NCI-H1105 treated with DMSO at 0.1 percent for 48 hours (cell line): Measurements from ENCODE around the gene SLC2A8.

Source experiments
- DNase-seq: peaks from one replicate; lab custom pipeline; 2025; lab: John Stamatoyannopoulos, UW

Gene SLC2A8

DNA sequence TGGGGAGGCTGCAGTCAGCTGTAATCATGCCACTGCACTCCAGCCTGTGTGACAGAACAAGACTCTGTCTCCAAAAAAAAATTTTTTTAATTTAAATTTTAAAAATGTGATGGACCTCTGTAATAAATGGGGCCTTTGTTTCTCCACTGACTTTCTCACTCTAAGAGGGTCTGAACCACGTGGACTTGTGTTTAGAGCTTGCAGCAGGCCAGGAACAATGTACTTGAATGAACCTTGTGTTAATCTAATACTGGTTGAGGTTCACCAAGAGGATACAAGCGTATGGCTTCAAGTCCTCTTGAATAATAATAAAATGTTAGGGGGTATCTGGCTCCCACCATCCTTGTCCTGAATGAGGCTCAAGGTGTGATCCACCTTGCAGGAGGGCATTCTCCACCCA lies 14.4 kb upstream of the SLC2A8 start:
- DNase-seq = no peak

DNA sequence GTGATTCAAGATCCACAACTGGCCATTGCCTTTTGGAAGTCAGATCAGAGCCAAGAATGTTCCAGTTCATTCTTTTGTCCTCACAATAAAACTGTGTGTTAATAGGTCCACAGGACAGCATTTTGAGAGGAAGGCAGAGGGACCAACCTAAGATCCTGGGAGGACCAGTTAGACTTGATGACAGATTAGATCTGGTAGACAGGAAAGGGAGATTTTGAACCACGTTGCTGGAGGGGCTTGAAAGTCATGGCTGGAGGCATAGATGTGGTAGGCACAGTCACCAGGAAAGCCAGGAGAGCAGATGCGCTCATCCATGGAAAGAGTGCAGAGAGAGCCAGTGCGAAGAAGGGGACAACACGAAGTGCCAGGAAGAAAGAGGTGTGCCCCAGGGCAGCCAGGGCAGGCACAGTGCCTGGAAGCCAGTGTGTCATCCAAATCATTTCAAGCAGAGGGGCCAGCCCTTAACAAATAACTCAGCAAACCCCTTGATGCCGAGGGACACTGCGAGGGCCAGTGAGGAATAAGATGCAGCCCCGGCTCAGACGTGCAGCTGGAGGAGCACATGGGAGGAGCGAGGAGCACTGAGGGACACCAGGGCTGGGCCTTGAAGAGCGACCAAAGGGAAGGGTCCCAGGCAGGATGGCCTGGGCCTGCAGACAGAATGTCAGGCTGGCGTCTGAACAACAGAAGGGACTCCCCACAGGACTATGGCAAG lies 12.8 kb upstream of the SLC2A8 start:
- DNase-seq = no peak

DNA sequence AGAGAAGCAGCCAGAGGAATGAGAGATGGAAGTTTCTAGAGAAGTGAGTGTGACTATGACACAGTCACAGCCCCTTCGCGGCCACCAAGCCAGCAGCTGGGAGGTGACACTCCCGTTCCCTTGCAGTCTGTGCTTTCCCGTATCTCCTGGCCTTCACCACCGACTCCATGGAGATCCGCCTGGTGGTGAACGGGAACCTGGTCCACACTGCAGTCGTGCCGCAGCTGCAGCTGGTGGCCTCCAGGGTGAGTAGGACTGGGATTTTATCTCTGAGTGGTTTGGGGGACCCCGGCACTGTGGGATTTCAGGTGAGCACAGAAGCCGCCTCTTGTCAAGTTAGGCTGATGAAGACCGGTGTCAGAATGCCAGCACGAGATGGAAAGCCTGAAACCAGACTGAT lies 12.1 kb upstream of the SLC2A8 start:
- no peak for DNase-seq

DNA sequence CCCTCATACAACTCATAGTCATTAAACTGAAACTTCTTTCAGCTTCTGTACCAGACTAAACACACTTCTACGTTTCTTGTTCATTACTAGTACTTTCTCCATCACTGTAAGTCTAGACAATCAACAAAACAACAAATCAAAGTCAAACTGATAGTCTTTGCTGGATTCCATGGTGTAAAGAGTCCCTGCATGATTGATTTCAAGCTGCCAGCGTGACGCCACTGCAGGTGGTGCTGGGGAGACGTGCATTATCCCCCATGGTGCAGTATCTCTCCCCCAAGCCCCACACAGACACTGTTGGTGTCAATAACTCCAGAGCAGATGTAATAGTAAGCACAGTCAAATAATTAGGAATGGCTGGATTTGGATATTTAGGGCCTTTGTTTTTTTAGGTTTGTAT lies 10.7 kb upstream of the SLC2A8 start:
- no peak for DNase-seq

DNA sequence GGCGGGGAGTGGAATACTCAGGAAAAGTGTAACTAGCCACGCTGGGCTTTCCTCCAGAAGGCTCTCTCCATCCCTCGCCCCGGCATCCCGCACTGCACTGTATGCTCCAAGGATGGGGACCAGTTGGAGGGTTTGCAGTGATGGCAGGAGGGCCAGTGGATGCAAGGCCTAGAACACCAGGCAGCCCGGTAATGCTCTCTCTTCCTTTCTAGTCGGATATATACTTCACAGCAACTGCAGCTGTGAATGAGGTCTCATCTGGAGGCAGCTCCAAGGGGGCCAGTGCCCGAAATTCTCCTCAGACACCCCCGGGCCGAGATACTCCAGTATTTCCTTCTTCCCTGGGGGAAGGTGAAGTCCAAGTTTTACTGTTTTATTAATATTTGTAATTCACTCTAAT lies 10.0 kb upstream of the SLC2A8 start:
- no peak for DNase-seq

DNA sequence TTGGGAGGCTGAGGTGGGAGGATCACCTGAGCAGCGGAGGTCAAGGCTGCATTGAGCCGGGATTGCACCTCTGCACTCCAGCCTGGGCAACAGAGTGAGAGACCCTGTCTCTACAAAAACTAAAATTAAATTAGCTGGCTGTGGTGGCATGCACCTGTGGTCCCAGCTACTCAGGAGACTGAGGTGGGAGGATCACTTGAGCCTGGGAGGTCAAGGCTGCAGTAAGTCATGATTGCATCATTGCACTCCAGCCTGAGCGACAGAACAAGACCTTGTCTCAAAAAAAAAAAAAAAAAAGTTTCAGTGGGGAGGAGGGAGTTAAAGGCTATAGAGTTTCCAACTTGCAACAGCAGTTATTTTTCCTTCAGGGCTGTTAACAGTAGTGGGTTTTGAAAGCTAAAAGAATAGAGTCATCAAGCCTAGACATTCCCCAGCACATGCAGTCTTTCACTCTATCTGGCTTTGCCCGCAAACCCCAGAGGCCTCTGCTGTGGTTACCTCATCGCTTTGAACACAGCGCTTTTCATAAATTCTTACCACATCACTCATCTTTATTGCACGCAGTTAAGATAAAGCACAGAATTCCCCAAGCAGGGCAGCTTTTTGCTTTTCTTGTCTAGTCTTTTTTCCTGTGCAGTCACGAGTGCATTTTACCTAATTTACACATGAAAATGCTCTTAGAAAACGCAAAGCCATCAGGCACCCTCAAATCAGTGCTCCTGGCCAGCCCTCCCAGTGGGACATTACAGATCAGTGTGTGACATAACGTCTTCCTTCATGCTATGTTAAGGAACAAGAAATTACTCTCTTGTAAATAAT lies 8.7 kb upstream of the SLC2A8 start:
- DNase-seq = no peak

DNA sequence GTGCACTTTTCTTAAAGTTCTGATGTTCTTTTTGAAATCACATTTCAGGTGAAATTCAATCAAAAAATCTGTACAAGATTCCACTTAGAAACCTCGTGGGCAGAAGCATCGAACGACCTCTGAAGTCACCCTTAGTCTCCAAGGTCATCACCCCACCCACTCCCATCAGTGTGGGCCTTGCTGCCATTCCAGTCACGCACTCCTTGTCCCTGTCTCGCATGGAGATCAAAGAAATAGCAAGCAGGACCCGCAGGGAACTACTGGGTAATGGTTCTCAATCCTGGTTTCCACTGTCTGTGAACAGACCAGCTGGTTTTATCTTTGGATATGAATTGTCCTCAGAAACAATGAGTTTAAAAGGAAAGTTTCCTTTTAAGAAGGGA lies 8.1 kb upstream of the SLC2A8 start:
- DNase-seq = no peak

DNA sequence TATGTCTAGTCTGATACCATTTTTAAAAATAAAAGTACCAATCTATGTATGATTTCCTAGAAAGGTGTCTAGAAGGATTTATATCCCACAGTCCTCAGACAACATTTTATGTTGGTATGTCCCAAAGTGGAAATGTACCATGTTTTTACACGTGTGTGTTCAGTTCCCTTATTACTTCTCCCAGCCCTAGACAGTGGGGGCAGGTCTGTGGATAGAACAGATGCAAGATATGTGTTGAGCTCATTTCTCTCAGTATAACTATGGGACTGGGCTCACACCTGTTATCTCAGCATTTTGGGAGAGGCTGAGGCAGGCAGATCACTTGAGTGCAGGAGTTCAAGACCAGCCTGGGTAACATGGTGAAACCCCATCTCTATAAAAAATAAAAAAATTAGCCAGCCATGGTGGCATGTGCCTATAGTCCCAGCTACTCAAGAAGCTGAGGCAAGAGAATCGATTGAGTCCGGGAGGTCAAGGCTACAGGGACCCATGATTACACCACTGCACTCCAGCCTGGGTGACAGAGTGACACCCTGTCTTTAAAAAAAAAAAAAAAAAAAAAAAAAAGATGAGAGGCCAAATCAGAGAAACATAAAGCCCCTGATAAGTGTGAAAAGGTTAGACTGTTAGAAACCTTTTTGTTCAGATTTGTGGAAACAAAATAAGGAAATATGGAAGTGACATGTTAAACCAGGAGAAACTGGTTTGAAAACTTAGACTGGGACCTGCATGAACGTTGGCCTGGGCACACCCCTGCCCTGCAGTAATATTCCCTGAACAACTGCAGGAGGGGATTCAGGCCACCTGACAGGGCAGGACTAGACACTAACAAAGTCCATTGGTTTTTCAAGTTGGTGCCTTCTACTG lies 7.4 kb upstream of the SLC2A8 start:
- no peak for DNase-seq

DNA sequence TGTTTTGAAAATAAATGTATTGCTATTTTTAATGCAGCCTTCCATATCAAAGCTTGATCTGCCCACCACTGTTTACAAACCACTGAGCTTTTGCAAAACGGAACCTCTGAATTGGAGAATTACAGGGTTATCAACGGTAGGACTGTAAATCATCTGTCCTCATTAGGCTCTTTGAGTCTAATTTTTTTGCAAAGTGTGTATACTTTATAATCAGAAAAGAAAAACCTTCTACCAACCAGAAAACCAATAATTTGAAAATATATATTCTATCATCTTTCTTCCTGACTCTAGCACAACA lies 6.8 kb upstream of the SLC2A8 start:
- DNase-seq = no peak

DNA sequence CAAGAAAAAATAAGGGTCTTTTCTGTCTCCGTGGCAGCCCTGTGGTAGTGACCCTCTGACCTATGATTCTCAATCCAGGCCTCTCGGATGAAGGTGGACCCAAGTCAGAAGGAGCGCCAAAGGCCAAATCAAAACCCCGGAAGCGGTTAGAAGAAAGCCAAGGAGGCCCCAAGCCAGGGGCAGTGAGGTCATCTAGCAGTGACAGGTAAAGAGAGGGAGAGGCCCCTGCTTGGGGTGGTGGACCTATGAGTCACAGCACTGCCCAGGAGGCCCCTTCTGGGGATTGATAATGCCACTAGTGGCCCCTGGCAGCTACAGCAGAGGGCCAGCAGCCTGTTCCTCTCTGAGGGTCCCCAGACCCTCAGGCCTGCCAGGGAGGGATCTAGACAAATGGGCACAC lies 6.4 kb upstream of the SLC2A8 start:
- no peak for DNase-seq

DNA sequence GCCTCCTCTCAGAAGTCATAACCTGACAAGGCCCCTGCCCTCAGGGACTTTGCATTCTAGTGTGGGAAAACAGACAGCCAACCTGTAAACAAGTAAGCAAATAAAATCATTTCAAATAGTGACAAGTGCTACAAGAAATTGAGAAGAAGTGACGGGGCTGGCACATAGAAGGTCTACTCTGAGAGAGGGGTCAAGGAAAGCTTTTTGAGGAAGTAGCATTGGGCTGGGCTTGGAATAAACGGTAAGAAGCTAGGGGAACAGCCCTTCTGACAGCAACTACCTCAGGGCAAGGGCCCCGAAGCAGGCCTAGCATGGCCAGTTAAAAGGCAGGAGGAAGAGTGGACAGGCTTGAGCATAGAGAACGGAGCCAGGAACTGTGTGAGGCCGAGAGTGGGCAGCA lies 4.8 kb upstream of the SLC2A8 start:
- DNase-seq = no peak

DNA sequence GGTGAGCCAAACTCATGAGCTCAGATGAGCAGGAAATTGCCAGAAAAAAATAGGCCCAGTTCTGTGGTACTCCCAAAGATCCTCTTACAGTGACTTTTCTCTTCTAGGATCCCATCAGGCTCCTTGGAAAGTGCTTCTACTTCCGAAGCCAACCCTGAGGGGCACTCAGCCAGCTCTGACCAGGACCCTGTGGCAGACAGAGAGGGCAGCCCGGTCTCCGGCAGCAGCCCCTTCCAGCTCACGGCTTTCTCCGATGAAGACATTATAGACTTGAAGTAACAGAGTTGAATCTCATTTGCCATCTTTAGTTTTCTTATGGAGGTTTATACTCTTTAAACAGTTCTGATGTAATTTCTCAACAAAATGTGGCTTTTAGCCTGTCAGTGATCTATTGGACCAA lies 4.0 kb upstream of the SLC2A8 start:
- DNase-seq = no peak

DNA sequence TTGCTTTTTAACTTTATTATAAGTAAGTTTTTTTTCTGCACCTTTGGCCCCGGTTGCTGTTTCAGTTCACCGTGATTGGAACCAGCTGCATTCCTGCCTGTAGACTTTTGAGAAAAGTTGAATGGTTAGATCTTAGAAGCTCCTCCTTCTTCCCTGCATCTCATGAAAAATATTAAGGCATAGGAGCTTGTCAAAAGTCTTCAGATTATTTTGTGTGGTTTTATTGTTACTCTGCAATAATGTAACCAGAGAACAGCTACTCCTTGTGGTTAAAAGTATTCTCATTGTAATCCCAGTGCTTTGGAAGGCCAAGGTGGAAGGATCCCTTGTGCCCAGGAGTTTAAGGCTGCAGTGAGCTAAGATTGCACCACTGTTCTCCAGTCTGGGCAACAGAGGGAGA lies 3.3 kb upstream of the SLC2A8 start:
- DNase-seq = no peak

DNA sequence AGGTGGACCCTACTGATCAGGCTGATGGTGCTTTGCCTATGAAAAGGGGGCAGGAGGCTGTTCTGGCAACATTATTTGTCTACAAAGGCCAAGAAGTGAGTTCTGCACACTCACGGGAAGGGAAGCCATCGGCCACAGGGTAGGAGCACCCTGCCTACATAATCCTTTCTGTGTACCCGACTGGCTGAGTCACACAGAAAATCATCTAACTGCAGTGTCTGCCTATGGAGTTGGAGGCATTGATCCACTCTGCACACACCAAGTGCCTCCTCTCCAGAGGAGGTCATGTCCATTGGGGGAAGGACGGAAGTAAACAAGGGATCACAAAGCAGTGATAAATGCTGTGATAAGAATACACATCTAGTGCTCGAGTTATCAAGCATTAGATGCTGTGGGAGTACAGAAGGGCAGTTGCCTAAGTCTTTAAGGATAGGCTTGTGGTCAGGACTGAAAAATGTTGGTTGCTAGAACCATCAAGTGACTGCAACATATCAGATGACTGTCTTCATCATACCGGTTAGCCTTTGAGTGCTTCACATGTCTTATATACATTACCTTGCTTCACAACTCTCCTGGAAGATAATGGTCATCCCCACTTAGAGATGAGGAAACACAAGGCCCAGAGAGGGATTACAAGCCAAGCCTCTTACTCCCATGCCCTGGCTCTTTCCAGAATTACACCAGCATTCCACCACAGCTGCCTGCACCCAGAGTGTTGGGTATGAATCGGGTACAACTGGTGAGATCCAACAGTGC lies 1.3 kb upstream of the SLC2A8 start:
- no peak for DNase-seq

DNA sequence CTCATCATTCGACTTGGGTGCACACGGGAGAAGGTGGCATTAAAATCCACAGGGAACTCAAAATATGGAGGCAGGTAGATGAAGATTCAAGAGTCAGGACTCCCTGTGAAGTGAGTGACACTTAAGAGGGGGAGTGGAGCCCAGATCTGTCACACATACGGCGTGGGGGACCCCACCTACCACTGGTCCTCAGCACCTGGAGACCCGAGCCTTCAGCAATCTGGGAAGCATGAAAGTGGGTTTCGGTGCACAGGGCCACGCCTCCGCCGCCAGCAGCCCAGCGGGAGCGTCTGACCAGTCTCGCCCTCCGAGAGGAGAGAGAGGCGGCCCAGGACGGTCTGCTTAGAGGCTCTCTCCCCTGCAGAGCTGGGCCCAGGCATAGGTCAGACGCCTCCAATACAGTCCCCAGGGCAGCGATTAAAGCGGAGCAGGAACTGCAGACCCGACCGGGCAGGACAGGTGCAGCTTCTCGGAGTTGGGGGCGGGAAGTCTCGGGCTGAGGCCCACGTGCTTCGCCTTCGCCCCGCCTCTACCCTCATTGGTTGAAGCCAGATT lies 639 bp upstream of the SLC2A8 start:
- no peak for DNase-seq

DNA sequence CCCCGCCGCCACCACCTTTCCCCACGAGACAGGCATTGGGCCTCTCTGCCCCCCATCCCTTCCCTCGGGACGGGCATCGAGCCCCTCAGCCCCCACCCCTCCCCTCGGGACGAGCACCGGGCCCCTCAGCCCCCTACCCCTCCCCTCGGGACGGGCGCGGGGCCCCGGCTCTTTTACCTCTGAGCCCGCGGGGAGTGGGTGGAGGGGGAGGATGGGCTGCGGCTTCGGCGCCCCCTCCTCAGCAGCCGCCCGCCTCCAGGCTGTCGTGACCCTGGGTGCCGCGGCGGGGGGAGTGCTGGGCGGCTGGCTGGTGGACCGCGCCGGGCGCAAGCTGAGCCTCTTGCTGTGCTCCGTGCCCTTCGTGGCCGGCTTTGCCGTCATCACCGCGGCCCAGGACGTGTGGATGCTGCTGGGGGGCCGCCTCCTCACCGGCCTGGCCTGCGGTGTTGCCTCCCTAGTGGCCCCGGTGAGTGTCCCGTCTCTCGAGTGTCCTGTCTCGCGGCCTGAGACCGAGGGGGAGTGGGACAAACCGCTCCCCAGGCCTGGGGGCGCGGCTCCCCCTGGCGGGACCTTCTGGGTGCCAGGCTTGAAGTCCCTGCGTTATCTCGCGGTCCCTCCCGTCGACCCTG lies 791 bp downstream of the SLC2A8 start:
- DNase-seq = peak; percentile 15

DNA sequence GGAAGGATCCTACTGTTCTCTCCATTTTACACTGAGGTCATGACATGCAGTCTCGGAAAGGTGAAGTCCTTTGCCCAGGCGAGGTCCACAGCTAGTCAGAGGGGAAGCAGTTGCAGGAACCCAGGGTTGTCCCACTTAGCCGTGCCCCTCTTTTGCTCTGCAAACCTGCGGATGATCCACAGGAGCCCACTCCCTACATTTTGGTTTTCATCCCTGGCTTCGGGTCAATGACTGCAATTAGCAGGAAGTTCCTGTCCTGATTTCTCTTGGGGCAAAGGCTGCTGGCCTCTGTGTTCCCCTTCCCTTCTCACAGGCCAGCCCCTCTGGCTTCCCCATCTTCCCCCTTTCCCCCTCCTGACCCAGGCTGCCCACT lies 1.3 kb downstream of the SLC2A8 start:
- no peak for DNase-seq

DNA sequence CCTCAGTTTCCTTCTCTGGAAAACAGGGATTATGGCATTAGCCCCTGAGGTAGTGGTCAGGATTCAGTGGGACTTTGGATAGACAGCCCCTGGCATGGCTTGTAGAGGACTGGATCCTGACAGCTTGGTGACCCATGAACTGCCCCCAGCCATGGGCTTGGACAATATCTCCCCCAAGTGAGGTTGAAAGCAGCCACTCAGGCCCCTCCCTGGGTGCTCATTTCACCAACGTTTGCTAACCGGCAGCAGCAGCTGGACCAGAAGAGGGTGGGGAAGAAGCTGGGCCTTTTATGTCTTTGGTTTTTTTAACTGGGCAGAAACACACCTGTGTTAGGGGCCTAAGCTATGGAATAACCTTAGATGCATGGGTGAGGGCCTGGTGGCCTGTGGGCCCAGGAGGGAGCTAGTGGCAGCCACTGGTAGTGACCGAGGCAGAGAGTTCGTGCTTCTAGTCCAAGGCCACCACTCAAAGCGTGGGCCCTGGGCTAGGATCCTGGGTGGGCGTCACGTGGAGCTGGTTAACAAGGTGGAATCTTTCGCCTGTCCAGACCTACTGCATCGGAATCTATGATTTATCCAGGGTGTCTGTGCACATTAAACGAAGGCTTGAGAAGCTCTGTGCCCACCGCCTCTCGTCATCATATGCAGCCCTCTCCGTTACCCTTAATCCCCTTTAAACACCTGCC lies 1.9 kb downstream of the SLC2A8 start:
- no peak for DNase-seq

DNA sequence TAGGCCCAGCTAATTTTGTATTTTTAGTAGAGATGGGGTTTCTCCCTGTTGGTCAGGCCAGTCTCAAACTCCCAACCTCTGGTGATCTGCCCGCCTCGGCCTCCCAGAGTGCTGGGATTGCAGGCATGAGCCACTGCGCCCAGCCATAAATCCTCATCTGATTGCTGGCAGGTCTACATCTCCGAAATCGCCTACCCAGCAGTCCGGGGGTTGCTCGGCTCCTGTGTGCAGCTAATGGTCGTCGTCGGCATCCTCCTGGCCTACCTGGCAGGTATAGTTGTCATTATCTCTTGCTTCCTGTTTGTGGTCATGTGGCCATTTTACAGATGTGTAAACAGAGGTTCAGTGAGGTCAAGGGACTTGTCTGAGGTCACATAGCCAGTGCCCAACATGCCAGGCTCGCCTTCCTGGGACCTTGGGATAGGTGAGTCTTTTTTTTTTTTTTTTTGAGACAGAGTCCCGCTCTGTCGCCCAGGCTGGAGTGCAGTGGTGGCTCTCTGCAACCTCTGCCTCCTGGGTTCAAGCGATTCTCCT lies 2.8 kb downstream of the SLC2A8 start:
- DNase-seq = no peak

DNA sequence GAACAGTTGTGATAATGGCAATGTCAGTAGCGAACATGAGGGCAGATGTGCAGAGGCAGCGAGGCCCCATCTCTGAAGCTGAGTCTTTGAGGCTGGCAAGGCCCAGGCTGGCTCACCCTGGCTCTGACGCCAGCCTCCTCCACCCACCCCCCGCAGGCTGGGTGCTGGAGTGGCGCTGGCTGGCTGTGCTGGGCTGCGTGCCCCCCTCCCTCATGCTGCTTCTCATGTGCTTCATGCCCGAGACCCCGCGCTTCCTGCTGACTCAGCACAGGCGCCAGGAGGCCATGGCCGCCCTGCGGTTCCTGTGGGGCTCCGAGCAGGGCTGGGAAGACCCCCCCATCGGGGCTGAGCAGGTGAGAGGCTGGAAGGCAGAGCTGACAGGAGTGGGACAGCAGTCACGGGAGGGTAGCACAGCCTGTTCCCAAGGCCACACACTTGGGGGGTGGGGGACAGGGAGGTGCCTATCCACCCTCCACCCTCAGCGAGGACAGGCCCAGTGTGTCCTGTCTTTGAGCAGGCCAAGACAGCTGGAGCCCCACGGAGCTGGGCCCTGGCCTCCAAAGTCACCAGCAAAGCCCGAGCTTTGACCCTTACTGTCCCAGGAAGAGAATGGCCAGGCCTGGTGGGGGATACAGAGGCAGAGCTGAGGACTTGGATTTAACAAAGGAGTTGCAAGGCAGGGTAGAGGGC lies 5.6 kb downstream of the SLC2A8 start:
- DNase-seq = no peak
